Loucy (cell line): Measurements from ENCODE around the gene CDK13.

Source experiments
- CTCF ChIP-seq: fragments of 200-600 bp; sonication (generic); conservative IDR thresholded peaks from 2 replicates; pipeline ENCODE4 v1.5.1; 2014; ENCODE audit warnings: mild to moderate bottlenecking, antibody characterized with exemption, low read length
- EZH2phosphoT487 ChIP-seq: fragments of 200-600 bp; IDR thresholded peaks from 2 replicates; pipeline ENCODE4 v1.6.1; 2018; ENCODE audit warnings: antibody characterized with exemption, mild to moderate bottlenecking, moderate library complexity, borderline replicate concordance

GRCh38 chr7:40101201-40101600 is 151.1 kb downstream of the CDK13 start:
- TF ChIP-seq CTCF (no peak), EZH2phosphoT487 (no peak)
